Adrenal gland (tissue), 5 donors: ENCODE data around the gene FCMR.

ENCODE experiments used
- POLR2A ChIP-seq, 2 donors: fragments of 450-650 bp; IDR thresholded peaks; one replicate each; pipeline ENCODE4 v1.6.1; 2017; ENCODE audit warnings: antibody characterized with exemption in 2 of 2, mild to moderate bottlenecking in 2 of 2, moderate library complexity in 1 of 2
- TF ChIP-seq, protein P1 (sequence below), 6 experiments: fragments of 450-650 bp in 4 of 6; fragments of 200-600 bp in 2 of 6; sonication (generic) in 1 of 6; IDR thresholded peaks; 1 replicate in 5 of 6; 2 replicates in 1 of 6; pipeline versions ENCODE4 v1.5.1 to v1.8.0; 2016 to 2021; ENCODE audit warnings: antibody characterized with exemption in 6 of 6, mild to moderate bottlenecking in 2 of 6, moderate library complexity in 1 of 6
- donor health status: DM: no; HTN: no; CAD: no.

- TF ChIP-seq, protein P1, sequence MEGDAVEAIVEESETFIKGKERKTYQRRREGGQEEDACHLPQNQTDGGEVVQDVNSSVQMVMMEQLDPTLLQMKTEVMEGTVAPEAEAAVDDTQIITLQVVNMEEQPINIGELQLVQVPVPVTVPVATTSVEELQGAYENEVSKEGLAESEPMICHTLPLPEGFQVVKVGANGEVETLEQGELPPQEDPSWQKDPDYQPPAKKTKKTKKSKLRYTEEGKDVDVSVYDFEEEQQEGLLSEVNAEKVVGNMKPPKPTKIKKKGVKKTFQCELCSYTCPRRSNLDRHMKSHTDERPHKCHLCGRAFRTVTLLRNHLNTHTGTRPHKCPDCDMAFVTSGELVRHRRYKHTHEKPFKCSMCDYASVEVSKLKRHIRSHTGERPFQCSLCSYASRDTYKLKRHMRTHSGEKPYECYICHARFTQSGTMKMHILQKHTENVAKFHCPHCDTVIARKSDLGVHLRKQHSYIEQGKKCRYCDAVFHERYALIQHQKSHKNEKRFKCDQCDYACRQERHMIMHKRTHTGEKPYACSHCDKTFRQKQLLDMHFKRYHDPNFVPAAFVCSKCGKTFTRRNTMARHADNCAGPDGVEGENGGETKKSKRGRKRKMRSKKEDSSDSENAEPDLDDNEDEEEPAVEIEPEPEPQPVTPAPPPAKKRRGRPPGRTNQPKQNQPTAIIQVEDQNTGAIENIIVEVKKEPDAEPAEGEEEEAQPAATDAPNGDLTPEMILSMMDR (IDR thresholded peaks at IDR 0.05) = no peak
- TF ChIP-seq POLR2A (IDR thresholded peaks at IDR 0.05) = no peak
Observed at GRCh38 chr1:206946261-206946660, 24.5 kb upstream of the FCMR start, which contains the start of gene PIGR.
